Measurements from ENCODE around the gene GAS7.

- TF ChIP-seq CTCF (IDR thresholded peaks at IDR 0.05): no peak
- no peak for TF ChIP-seq POLR2A (IDR thresholded peaks at IDR 0.05)
Observed at GRCh38 chr17:10063730-10064241, 134.6 kb downstream of the GAS7 start.
